Sigmoid colon (tissue), 7 donors: ENCODE results near the gene MRPL27. TPM values are rescaled to one million over a fixed set of nuclear protein-coding genes. Genes with fewer than 3 reads are reported as not detected.

Source experiments
- DNase-seq: peaks from one replicate; pipeline ENCODE4 v3.0.0-alpha.2; 2019
- H3K27ac ChIP-seq, 4 donors: fragments of 200-600 bp; sonication (generic); one replicate each; pipeline ENCODE4 v1.5.1; 2016 to 2019; ENCODE audit warnings: mild to moderate bottlenecking in 1 of 4
- H3K27me3 ChIP-seq, 3 donors: fragments of 200-600 bp; sonication (generic); one replicate each; pipeline ENCODE4 v1.5.1; 2019; ENCODE audit warnings: mild to moderate bottlenecking in 1 of 3
- H3K36me3 ChIP-seq, 4 donors: fragments of 200-600 bp; sonication (generic); one replicate each; pipeline ENCODE4 v1.5.1; 2016 to 2019
- H3K4me1 ChIP-seq, 4 donors: fragments of 200-600 bp; sonication (generic); one replicate each; pipeline ENCODE4 v1.5.1; 2017 to 2019
- H3K4me3 ChIP-seq, 4 donors: fragments of 200-600 bp; sonication (generic); one replicate each; pipeline ENCODE4 v1.5.1; 2017 to 2019; ENCODE audit warnings: mild to moderate bottlenecking in 2 of 4, moderate library complexity in 1 of 4
- H3K9me3 ChIP-seq, 4 donors: fragments of 200-600 bp in 3 of 4; sonication (generic) in 3 of 4; one replicate each; pipeline versions ENCODE4 v1.5.1 to v1.6.1; 2013 to 2019
- EP300 ChIP-seq, 4 donors: sonication (generic); formaldehyde crosslinking; IDR thresholded peaks; one replicate each; pipeline ENCODE4 v1.6.1; 2017; ENCODE audit warnings: antibody characterized with exemption in 4 of 4
- POLR2A ChIP-seq, 2 donors: fragments of 450-650 bp; IDR thresholded peaks; one replicate each; pipeline ENCODE4 v1.6.1; 2016; ENCODE audit warnings: antibody characterized with exemption in 2 of 2, mild to moderate bottlenecking in 2 of 2, moderate library complexity in 2 of 2
- POLR2AphosphoS5 ChIP-seq, 4 donors: sonication (generic); formaldehyde crosslinking; IDR thresholded peaks; one replicate each; pipeline ENCODE4 v1.6.1; 2017; ENCODE audit warnings: antibody characterized with exemption in 4 of 4
- WGBS, 2 donors: extraction: QIAGEN DNeasy Blood & Tissue Kit; methylation state at CpG; one replicate each; pipeline ENCODE4 v1.1.7; 2013; 5-methylcytosine and 5-hydroxymethylcytosine counted together
- intact Hi-C: fragments of 100-400 bp; cut with DNase I; formaldehyde crosslinking; loops from one replicate; pipeline ENCODE4 v1.15.1; 2023
- polyA plus RNA-seq, 3 donors: library from polyadenylated mRNA; stranded (reverse); fragments of 200-250 nt; gene quantifications; one replicate each; pipeline ENCODE4 v1.2.3, GENCODE V29; 2013
- total RNA-seq, 4 donors: library from RNA; depleted of rRNA; stranded (reverse); fragments of >200 nt; gene quantifications; one replicate each; pipeline ENCODE4 v1.1.0, GENCODE V29; 2016
- TF ChIP-seq, protein P1 (sequence below), 4 experiments: fragments of 450-650 bp in 3 of 4; fragments of 200-600 bp in 1 of 4; IDR thresholded peaks; one replicate each; pipeline ENCODE4 v1.5.1; 2016 to 2019; ENCODE audit warnings: antibody characterized with exemption in 4 of 4, mild to moderate bottlenecking in 3 of 4, moderate library complexity in 2 of 4
- donor health status: healthy with polysubstance abuse.
- donor health status: Bipolar disorder and iron deficiency.
- donor health status: healthy.

Gene MRPL27
- total and polyA plus RNA-seq, 7 donors, result 64.0 to 234 (median 94.6) TPM

- peak; percentile 56 for DNase-seq
- intact Hi-C loops, result no loop called here
- TF ChIP-seq POLR2AphosphoS5 (IDR thresholded peaks at IDR 0.05) (no peak), POLR2A (IDR thresholded peaks at IDR 0.05) (no peak), EP300 (IDR thresholded peaks at IDR 0.05) (no peak)
- TF ChIP-seq, protein P1, sequence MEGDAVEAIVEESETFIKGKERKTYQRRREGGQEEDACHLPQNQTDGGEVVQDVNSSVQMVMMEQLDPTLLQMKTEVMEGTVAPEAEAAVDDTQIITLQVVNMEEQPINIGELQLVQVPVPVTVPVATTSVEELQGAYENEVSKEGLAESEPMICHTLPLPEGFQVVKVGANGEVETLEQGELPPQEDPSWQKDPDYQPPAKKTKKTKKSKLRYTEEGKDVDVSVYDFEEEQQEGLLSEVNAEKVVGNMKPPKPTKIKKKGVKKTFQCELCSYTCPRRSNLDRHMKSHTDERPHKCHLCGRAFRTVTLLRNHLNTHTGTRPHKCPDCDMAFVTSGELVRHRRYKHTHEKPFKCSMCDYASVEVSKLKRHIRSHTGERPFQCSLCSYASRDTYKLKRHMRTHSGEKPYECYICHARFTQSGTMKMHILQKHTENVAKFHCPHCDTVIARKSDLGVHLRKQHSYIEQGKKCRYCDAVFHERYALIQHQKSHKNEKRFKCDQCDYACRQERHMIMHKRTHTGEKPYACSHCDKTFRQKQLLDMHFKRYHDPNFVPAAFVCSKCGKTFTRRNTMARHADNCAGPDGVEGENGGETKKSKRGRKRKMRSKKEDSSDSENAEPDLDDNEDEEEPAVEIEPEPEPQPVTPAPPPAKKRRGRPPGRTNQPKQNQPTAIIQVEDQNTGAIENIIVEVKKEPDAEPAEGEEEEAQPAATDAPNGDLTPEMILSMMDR (IDR thresholded peaks at IDR 0.05), result no peak
- Histone ChIP-seq H3K27me3 (no peaks in the 10 kb centered on the region), H3K4me1 (peaks cover 0 to 23% (median 17%) of the 10 kb centered on the region in 4 donors), H3K9me3 (no peaks in the 10 kb centered on the region), H3K27ac (no peak overlapping the region), H3K4me3 (no peak overlapping the region), H3K36me3 (peaks cover 11 to 65% (median 30%) of the 10 kb centered on the region in 4 donors)
- WGBS, 2 donors, result 31 to 63% methylated on average over 4 of the region's 4 CpGs
These were observed 8.9 kb downstream of the MRPL27 start for GRCh38 chr17:50364061-50364458.

DNA sequence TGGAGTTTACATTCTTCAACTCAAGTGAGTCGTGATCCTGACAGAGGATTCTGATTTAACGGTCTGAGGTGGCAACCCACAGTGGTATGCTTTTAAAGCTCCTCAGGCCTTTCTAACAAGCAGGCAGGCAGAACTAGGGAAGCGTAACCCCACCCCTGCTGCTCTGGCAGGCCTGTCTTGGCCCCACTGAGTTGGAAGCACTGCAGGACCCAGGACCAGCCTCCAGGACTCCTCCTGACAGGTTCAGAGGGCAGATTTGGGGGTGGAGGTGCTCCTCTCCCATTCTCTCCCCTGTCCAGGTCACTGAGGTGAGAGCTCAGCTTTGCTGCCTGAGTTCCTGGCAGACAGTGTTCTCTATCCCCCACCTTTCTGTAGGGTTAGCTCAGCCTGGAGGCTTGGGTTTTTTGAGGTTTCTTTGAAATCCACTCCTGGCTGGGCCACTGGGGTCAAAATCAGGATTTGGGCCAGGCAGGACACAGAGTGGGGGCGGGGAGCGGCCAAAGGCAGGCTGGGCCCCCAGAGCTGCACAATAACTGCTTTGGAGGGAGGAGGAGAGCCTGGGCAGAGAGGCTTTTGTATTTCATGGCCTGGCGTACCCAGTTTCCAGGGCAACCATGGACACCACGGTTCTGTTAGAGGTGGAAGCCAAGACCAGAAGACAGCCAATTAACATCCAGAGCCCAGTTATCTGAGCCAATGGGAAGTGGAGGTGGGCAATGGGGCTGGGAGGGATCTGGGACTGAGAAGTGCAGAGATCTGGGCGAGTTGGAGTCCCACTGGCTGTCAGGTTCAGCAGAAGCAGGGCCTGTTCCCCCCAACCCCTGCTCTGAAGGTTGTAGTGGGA, 9.5 kb downstream of the MRPL27 start:
- Histone ChIP-seq H3K27ac (no peak overlapping the region), H3K36me3 (peaks cover 15 to 64% (median 28%) of the 10 kb centered on the region in 4 donors), H3K9me3 (no peaks in the 10 kb centered on the region), H3K4me1 (peaks cover 0 to 23% (median 17%) of the 10 kb centered on the region in 4 donors), H3K27me3 (no peaks in the 10 kb centered on the region), H3K4me3 (no peak overlapping the region)
- no peak for TF ChIP-seq POLR2A (IDR thresholded peaks at IDR 0.05)
- TF ChIP-seq EP300 (IDR thresholded peaks at IDR 0.05), result no peak
- TF ChIP-seq, protein P1 (IDR thresholded peaks at IDR 0.05), result no peak
- TF ChIP-seq POLR2AphosphoS5 (IDR thresholded peaks at IDR 0.05), result no peak
- peak; percentile 56 for DNase-seq
- 60 to 73% methylated on average over 8 of the region's 8 CpGs for WGBS, 2 donors
- intact Hi-C loops, result loop anchor here (2.0 kb wide), 1 partner anchor 115 kb away; the partner anchor contains the start of gene RSAD1

- H3K36me3 ChIP-seq, result peaks cover 8 to 64% (median 28%) of the 10 kb centered on the region in 4 donors
These were observed 10.3 kb downstream of the MRPL27 start for GRCh38 chr17:50362661-50363060.

GRCh38 chr17:50361561-50362480, 11.2 kb downstream of the MRPL27 start:
- intact Hi-C loops, result loop anchor here (2.0 kb wide), 1 partner anchor 117 kb away; the partner anchor contains the start of gene RSAD1
- Histone ChIP-seq H3K27me3 (no peaks in the 10 kb centered on the region), H3K4me1 (peaks cover 0 to 23% (median 17%) of the 10 kb centered on the region in 4 donors), H3K9me3 (no peaks in the 10 kb centered on the region), H3K4me3 (no peak overlapping the region), H3K27ac (peak overlapping the region in 3 of 4 donors; percentile 19 to 62 (median 30)), H3K36me3 (peaks cover 5 to 64% (median 24%) of the 10 kb centered on the region in 4 donors)
- TF ChIP-seq, protein P1 (IDR thresholded peaks at IDR 0.05), result peak in 3 of 4 experiments; percentile 34 to 67 (median 65)
- no peak for TF ChIP-seq EP300 (IDR thresholded peaks at IDR 0.05)
- TF ChIP-seq POLR2A (IDR thresholded peaks at IDR 0.05), result no peak
- peak in 2 of 4 donors; percentile 55 to 61 for TF ChIP-seq POLR2AphosphoS5 (IDR thresholded peaks at IDR 0.05)
- WGBS, 2 donors, result 25 to 35% methylated on average over 11 of the region's 11 CpGs
- peak; percentile 75 for DNase-seq

More at GRCh38 chr17:50362661-50363060, 10.3 kb downstream of the MRPL27 start:
- Histone ChIP-seq H3K4me3 (no peak overlapping the region), H3K4me1 (peaks cover 0 to 23% (median 17%) of the 10 kb centered on the region in 4 donors), H3K9me3 (no peaks in the 10 kb centered on the region), H3K27me3 (no peaks in the 10 kb centered on the region), H3K27ac (peak overlapping the region in 2 of 4 donors; percentile 19 to 62)
- intact Hi-C loops, result loop anchor here (2.0 kb wide), 1 partner anchor 116 kb away; the partner anchor contains the start of gene RSAD1
- DNase-seq, result no peak
- no peak for TF ChIP-seq EP300 (IDR thresholded peaks at IDR 0.05)
- WGBS, 2 donors, result 70 to 85% methylated on average over 7 of the region's 7 CpGs
